Measurements from ENCODE around the gene PLCL2.

The PLCL2 gene

GRCh38 chr3:16908016-16908807, 23.5 kb downstream of the PLCL2 start:
- Histone ChIP-seq H2AFZ (ENCODE audit: low read depth, low read length) (no peak overlapping the region), H3K4me1 (ENCODE audit: insufficient read depth, low read length) (peaks cover 10% of the 10 kb centered on the region), H4K20me1 (ENCODE audit: insufficient read depth, low read length) (peaks cover 16% of the 10 kb centered on the region), H3K79me2 (ENCODE audit: insufficient read depth, low read length) (peaks cover 19% of the 10 kb centered on the region), H3K4me2 (ENCODE audit: insufficient read depth, low read length) (no peak overlapping the region), H3K36me3 (ENCODE audit: insufficient read depth, low read length) (no peaks in the 10 kb centered on the region), H3K9ac (ENCODE audit: low read depth, low read length) (no peak overlapping the region), H3K4me3 (ENCODE audit: low read depth in 1 of 2, low read length in 2 of 2) (no peak overlapping the region), H3K27ac (ENCODE audit: low read length) (no peak overlapping the region), H3K27me3 (ENCODE audit: insufficient read depth, low read length, poor library complexity) (no peaks in the 10 kb centered on the region), H3K9me3 (ENCODE audit: insufficient read depth, low read length, severe bottlenecking) (no peaks in the 10 kb centered on the region)
- no peak for ATAC-seq (ENCODE audit: insufficient read depth, low read depth)
- TF ChIP-seq, protein P1, sequence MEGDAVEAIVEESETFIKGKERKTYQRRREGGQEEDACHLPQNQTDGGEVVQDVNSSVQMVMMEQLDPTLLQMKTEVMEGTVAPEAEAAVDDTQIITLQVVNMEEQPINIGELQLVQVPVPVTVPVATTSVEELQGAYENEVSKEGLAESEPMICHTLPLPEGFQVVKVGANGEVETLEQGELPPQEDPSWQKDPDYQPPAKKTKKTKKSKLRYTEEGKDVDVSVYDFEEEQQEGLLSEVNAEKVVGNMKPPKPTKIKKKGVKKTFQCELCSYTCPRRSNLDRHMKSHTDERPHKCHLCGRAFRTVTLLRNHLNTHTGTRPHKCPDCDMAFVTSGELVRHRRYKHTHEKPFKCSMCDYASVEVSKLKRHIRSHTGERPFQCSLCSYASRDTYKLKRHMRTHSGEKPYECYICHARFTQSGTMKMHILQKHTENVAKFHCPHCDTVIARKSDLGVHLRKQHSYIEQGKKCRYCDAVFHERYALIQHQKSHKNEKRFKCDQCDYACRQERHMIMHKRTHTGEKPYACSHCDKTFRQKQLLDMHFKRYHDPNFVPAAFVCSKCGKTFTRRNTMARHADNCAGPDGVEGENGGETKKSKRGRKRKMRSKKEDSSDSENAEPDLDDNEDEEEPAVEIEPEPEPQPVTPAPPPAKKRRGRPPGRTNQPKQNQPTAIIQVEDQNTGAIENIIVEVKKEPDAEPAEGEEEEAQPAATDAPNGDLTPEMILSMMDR (IDR thresholded peaks at IDR 0.05; ENCODE audit: borderline replicate concordance, extremely low read depth, low read length, poor library complexity, severe bottlenecking) = no peak
- no peak for TF ChIP-seq EZH2 (IDR thresholded peaks at IDR 0.05; ENCODE audit: borderline replicate concordance, low read depth, low read length, severe bottlenecking)
- no peak for DNase-seq

GRCh38 chr3:16908896-16909295, 24.1 kb downstream of the PLCL2 start:
- H3K4me1 ChIP-seq (ENCODE audit: insufficient read depth, low read length) = peaks cover 10% of the 10 kb centered on the region

DNA sequence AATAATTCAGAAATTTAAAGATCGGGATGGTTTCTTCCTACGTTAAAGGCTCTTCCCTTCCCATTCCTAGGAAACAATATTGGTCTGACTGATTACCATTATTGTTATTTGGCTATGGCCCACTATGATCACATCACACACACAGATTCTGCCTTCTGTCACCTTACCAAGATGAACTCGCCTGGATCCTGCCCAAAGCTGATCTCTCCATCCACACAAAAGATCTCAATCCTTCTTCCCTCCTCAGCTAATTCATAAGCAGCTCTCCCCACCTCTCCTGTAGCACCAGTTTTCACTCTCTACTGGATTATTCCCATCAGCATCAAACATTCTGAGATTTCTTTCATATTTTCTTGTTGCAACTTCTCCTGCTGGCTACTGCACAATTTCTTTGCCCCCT, 25.0 kb downstream of the PLCL2 start:
- H3K79me2 ChIP-seq (ENCODE audit: insufficient read depth, low read length) = peaks cover 20% of the 10 kb centered on the region
- no peak overlapping the region for H3K4me2 ChIP-seq (ENCODE audit: insufficient read depth, low read length)
- no peaks in the 10 kb centered on the region for H3K27me3 ChIP-seq (ENCODE audit: insufficient read depth, low read length, poor library complexity)
- H3K4me3 ChIP-seq (ENCODE audit: low read depth in 1 of 2, low read length in 2 of 2) = no peak overlapping the region
- no peak overlapping the region for H3K9ac ChIP-seq (ENCODE audit: low read depth, low read length)
- peaks cover 10% of the 10 kb centered on the region for H3K4me1 ChIP-seq (ENCODE audit: insufficient read depth, low read length)
- no peaks in the 10 kb centered on the region for H3K9me3 ChIP-seq (ENCODE audit: insufficient read depth, low read length, severe bottlenecking)
- H3K27ac ChIP-seq (ENCODE audit: low read length) = no peak overlapping the region
- ATAC-seq (ENCODE audit: insufficient read depth, low read depth) (no peak), DNase-seq (no peak)
- TF ChIP-seq, protein P1 (IDR thresholded peaks at IDR 0.05; ENCODE audit: borderline replicate concordance, extremely low read depth, low read length, poor library complexity, severe bottlenecking) = no peak
- no peak for TF ChIP-seq EZH2 (IDR thresholded peaks at IDR 0.05; ENCODE audit: borderline replicate concordance, low read depth, low read length, severe bottlenecking)
- H3K36me3 ChIP-seq (ENCODE audit: insufficient read depth, low read length) = no peaks in the 10 kb centered on the region
- peaks cover 11% of the 10 kb centered on the region for H4K20me1 ChIP-seq (ENCODE audit: insufficient read depth, low read length)
- no peak overlapping the region for H2AFZ ChIP-seq (ENCODE audit: low read depth, low read length)

More at GRCh38 chr3:16908896-16909295, 24.1 kb downstream of the PLCL2 start:
- ATAC-seq (ENCODE audit: insufficient read depth, low read depth) (no peak), DNase-seq (no peak)
- Histone ChIP-seq H3K9me3 (ENCODE audit: insufficient read depth, low read length, severe bottlenecking) (no peaks in the 10 kb centered on the region), H3K27ac (ENCODE audit: low read length) (no peak overlapping the region), H3K36me3 (ENCODE audit: insufficient read depth, low read length) (no peaks in the 10 kb centered on the region), H3K79me2 (ENCODE audit: insufficient read depth, low read length) (peaks cover 17% of the 10 kb centered on the region), H3K9ac (ENCODE audit: low read depth, low read length) (no peak overlapping the region), H3K27me3 (ENCODE audit: insufficient read depth, low read length, poor library complexity) (no peaks in the 10 kb centered on the region), H3K4me3 (ENCODE audit: low read depth in 1 of 2, low read length in 2 of 2) (no peak overlapping the region), H2AFZ (ENCODE audit: low read depth, low read length) (no peak overlapping the region), H3K4me2 (ENCODE audit: insufficient read depth, low read length) (no peak overlapping the region), H4K20me1 (ENCODE audit: insufficient read depth, low read length) (peaks cover 11% of the 10 kb centered on the region)
- no peak for TF ChIP-seq EZH2 (IDR thresholded peaks at IDR 0.05; ENCODE audit: borderline replicate concordance, low read depth, low read length, severe bottlenecking)
- TF ChIP-seq, protein P1 (IDR thresholded peaks at IDR 0.05; ENCODE audit: borderline replicate concordance, extremely low read depth, low read length, poor library complexity, severe bottlenecking) = no peak

All from DND-41 (cell line).